Measurements from ENCODE around the gene PDS5B.

- TF ChIP-seq MLX (CRISPR knock-in tag; IDR thresholded peaks at IDR 0.05) (no peak), IRF2 (CRISPR knock-in tag; IDR thresholded peaks at IDR 0.05; ENCODE audit: borderline replicate concordance, low read depth) (no peak), CTCF (IDR thresholded peaks at IDR 0.05) (no peak), NR1H2 (CRISPR knock-in tag; IDR thresholded peaks at IDR 0.05) (no peak), FOXJ3 (CRISPR knock-in tag; IDR thresholded peaks at IDR 0.05; ENCODE audit: borderline replicate concordance) (no peak)
Measured at GRCh38 chr13:32752311-32752710, 166.1 kb downstream of the PDS5B start.
